HG02798 (cell line): ENCODE results near the gene TMEM98.
"Not testable (repeated sequence)": the region's sequence is repeated elsewhere in the genome, so short reads cannot be mapped to it uniquely, and the experiment has no call there.

Source experiments
- ATAC-seq: cut with Tn5 transposase; IDR thresholded peaks from one replicate; pipeline ENCODE4 v1.9.1; 2021; ENCODE audit warnings: mild to moderate bottlenecking; ENCODE audit not compliant: unreplicated experiment, poor library complexity

Gene TMEM98

DNA sequence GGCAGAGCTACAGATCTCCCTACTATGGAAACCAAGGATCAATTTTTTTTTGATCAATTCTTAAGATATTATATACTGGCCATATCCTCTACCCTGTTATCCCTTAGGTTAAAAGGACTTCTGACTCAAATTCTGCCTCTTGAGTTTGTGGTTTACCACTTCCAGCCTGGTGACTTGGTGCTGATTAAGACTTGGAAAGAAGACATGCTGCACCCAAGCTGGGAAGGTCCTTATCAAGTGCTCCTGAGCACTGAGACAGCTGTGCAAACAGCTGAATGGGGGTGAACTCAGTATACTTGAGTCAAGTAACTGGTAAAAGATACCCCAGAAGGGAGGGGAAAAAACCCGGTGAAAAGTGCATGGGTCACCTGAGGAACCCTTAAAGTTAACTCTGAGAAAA, 43.2 kb downstream of the TMEM98 start:
- peak; percentile 68 for ATAC-seq

DNA sequence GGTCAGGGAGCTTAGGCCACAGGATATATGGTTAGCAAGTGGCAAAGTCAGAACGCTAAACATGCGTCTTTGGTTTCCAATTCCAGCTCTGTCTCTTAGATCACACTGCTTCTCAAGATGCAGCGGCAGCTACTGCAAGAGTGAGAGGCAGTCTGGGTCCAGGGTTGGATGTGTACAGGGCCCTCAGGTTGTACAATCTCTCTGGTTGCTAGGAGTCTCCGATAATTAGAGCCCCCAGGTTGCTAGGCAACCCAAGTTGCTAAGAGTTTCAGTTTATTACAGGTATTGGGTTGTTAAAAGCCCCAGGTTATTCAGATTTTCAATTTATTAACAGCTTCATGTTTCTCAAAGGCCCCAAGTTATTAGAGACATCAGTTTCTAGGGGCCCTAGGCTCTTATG, 48.2 kb downstream of the TMEM98 start:
- ATAC-seq, result no peak

DNA sequence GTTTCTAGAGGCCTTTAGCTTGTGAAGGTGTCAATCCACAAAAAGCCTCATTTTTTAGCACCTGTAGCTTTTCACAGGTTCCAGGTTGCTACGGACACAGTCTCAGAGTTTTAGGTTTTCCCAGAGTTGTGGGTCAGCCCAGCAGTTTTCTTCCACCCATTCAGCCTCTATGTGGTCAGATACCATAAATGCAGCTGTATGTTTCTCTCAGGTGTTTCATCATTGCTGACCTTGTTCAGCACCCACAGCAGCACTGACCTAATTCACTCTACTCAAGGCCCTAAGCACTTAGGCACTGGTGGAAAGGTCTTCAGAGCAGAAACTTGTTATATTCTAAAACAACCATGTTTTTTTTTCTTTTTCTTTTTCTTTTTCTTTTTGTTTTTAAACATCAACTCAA, 48.7 kb downstream of the TMEM98 start:
- ATAC-seq, result no peak

DNA sequence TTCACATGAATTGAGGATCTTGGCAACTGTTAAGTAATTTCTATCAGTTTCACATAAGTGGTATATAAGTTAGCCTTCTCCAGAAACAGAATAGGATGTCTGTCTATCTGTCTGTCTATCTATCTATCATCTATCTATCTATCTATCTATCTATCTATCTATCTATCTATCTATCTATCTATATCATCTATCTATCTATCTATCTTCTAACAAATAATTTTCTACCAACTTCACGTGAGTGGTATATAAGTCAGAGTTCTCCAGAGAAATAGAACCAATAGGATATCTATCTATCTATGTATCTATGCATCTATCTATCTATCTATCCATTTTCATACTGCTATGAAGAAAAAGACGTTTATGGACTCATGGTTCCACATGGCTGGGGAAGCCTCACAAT, 52.3 kb downstream of the TMEM98 start:
- ATAC-seq, result no peak

DNA sequence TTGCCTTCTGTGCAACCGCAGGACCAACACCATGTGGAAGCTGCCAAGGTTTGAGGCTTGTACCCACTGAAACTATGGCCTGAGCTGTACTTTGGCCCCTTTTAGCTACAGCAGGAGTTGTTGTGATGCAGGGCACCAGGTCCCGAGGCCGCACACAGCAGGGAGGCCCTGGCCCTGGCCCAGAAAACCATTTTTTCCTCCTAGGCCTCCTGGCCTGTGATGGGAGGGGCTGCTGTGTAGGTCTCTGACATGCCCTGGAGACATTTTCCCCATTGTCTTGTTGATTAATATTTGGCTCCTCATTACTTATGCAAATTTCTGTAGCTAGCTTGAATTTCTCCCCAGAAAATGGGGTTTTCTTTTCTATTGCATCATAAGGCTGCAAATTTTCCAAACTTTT, 53.7 kb downstream of the TMEM98 start:
- not testable (repeated sequence) for ATAC-seq

DNA sequence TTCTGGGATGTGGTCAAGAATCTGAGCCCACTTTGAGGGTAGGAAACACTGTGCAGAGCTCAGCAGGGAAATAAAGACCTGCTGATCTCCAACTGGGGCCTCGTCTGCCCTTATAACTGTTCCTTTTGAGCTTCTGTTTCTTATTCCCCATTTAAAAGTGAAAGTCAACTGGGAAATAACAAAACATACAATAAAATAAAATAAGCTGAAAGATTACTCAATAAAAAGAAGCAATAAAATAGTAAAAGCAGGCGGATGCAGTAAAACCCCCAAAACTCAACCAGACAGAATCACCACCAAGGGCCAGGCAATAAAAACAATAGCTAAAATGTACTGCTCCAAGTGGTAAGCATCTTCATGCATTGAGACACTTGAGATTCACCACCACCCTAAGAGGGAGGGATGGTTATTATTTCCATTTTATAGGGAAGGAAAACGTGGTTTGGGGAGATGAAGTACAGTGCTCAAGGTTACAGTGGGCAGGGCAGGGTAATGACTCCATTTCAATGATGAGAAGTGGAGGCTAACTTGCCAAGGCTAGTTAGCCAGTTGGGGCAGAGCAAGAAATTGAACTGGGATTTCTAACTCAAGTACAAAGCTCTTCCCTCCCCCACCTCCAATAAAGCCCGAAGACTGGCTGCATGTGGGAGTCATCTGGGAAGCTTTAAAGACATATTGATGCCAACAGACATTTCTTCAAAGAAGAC, 57.2 kb downstream of the TMEM98 start:
- ATAC-seq, result no peak

DNA sequence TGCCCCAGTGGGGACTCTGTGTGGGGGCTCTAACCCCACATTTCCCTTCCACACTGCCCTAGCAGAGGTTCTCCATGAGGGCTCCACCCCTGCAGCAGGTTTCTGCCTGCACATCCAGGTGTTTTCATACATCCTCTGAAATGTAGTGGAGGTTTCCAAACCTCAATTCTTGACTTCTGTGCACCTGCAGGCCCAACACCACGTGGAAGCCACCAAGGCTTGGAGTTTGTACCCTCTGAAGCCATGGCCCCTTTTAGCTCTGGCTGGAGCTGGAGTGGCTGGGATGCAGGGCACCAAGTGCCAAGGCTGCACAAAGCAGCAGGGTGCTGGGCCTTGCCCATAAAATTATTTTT, 59.5 kb downstream of the TMEM98 start:
- not testable (repeated sequence) for ATAC-seq

DNA sequence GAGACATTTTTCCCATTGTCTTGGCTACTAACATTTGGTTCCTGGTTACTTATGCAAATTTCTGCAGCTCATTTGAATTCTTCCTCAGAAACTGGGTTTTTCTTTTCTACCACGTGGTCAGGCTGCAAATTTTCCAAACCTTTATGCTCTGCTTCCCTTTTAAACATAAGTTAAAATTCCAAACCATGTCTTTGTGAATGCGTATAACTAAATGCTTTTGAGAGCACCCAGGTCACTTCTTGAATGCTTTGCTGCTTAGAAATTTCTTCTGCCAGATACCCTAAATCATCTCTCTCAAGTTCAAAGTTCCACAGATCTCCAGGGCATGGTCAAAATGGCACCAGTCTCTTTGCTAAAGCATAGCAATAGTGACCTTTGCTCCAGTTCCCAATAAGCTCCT, 59.9 kb downstream of the TMEM98 start:
- not testable (repeated sequence) for ATAC-seq

DNA sequence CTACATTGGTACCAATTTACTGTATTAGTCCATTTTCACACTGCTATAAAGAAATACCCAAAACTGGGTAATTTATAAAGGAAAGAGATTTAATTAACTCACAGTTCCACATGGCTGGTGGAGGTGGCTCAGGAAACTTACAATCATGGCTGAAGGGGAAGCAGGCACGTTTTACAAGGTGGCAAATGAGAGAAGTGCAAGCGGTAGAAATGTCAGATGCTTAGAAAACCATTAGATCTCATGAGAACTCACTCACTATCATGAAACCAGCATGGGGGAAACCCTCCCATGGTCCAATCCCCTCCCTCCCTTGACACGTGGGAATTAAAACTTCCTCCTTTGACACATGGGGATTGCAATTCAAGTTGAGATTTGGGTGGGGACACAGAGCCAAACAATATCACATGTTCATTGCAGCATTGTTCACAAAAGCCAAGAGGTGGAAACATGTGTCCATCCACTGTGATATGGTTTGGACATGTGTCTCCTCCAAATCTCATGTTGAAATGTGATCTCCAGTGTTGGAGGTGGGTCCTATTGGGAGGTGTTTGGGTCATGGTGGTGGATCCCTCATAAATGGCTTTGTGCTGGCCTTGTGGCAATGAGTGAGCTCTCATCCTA, 60.6 kb downstream of the TMEM98 start:
- no peak for ATAC-seq

DNA sequence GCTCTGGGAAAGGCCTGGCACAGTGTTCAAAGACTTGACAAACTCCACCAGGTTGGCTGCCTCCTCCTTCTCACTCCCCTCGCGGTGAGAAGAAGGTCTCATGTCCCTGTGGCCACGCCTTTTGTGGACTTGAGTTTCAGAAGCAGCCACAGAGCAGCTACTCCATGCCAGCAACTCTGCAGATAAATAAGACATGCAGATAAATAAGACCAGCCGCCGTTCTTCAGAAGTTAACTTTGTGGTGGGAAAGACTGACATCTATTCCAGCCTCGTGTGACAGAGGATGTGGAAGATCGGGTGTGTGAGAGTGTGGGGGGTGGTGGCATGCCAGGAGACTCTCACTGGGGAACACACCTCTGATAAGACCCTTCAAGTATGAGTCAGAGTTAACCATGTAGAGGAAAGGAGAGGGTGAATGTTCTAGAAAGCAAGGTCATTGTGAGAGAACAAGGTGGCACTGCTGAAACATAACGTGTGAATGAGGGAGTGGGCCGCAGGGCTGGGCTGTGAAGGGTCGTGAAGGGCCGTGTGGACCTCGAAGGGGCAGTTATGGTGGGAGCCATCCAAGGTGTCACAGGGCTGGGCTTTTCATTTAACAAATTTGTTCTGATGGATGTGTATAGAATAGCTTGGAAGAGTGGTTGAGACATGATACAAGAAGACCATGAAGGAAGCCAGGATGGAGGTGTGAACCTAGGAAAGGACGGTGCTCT, 64.5 kb downstream of the TMEM98 start:
- ATAC-seq, result no peak

DNA sequence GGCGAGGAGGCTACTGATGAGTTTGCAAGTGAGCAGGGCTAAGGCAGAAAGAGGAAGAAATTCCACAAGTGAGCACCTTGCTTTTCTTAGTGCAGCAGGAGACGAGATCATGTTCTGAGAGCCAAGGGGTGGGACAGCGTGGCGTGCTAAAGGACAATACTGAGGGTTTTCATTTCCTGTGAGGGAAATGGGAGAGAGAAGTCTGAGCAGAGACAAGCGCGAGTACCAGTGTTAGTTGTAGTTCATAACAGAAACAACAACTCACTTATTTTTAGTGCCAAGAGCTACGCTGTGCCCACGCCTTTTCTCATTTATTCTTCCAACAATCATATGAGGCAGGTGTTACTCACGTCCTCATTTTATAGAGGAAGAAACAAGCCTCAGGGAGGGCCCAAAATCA, 66.0 kb downstream of the TMEM98 start:
- peak; percentile 49 for ATAC-seq
